IPS DF 19.7 (cell line): ENCODE data around the gene TCEAL1.
"Not testable (repeated sequence)": the region's sequence is repeated elsewhere in the genome, so short reads cannot be mapped to it uniquely, and the experiment has no call there.

Source experiments
- DNase-seq: peaks from one replicate; pipeline ENCODE4 v3.0.0-alpha.2; 2013; ENCODE audit warnings: low read depth, low spot score

TCEAL1 gene

DNA sequence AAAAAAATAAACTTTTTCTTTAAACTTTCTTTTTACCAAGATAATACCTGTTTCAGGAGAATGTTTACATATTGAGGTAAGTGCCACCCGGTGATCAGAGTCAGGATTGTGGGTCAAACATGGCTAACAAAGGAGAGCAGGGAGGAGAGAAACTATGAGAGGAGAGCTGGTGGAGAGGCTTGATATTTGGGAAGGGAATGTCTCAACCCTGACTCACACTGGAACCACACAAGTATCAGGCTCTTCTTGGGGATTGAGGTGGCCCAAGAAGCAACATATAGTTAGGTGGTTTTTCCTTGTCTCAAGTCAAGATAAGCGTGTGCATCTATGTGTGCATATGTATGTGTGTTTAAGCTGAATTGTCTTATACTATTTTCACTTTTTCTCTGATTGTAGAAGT lies 6.7 kb downstream of the TCEAL1 start:
- no peak for DNase-seq

DNA sequence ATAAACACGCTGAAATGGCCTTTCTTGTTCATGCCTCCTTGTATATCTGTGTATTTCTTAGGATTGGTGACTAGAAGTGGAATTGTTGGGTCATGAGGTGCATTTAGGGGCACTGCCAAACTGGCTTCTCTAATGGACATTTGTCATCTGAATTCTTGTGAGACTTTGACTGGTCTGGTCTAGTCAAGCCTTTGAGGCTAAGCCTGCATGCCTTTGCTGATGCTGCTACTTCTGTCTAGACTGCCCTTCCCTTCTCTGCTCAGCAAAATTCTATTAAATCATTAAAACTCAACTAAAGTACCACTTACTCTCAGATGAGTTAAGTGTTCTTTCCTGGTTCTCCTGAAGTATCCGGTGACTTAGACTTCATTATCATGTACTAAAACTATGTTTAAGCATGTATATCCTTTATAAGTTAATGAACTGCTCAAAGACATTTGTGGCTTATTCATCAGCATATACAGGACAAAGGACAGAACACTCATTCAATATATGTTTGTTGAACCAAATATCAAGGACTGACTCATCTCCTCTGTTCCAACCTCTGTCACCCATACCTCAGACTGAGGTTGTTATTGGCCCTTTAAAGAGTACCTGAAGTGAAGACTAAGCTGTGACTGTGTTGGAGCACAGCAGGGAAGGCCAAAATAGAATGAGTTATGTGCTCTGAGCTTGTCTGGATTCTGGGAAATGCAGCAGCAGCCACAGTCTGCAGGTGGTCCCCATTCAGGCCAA lies 9.0 kb downstream of the TCEAL1 start:
- no peak for DNase-seq

DNA sequence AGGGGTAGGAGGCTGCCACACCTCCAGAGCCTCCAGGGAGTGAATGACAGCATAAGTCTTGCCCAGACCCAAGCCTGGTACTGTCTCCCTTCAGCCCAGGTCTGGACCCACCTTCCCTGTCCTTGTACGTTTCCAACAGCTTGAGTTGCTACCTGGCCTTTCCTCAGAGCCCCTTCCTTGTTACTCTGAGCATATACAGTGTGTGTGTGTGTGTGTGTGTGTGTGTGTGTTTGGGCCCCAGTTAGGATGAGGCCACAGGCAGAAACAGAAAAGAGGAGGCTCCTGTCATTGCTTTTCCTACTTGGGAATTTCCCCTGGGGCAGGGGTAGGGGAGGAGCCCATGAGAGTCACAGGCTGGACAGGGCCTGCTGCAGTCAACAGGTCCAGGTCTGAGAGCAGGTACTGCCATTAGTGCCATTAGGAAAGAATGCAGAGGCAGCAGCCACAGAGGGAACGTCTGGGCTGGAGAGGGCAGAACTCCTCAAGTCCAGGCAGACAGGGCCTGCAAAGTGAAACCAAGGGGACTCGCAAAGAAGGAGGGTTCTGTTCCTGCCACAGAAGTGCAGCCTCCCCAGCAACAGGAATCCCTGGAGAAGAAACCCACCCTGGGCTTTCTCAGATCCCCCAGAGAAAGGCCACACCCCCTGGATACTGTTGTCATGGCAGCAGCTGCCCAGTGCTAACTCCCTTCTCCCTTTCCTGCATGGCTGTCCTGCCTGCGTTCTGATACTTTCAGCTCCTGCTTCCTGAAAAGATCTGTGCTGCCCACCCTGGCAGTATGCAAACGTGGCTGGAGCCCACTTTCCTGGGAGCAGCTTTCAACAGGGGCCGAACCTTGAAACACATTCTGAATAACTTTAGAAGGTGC lies 9.9 kb downstream of the TCEAL1 start:
- not testable (repeated sequence) for DNase-seq

DNA sequence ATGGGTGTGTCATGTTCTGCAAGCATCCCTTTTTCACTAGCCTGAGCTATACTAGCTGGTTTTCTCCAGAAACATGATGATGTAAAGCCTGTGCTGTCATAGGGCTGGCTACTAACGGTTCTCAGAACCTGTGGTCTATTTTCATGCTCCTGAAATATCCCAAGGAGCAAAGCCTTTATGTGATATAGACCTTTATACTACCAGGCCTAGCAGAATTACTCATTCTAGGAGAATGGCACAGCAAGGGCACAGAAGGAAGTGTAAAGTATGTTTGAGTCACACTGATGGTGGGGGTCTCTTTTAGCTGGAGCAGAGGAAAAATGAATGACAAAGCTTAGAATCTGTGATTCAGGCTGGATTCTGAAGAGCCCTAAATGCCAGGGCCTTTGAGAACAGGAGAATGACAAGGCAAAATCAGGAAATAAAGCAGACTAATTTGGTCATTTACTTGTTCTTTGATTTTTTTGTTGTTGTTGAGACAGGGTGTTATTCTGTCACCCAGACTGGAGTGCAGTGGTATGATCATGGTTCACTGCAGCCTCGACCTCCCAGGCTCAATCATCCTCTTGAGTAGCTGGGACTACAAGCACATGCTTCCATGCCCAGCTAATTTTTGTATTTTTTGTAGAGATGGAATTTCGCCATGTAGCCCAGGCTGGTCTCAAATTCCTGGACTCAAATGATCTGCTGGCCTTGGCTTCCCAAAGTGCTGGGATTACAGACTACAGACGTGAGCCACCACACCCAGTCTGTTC lies 11.8 kb downstream of the TCEAL1 start:
- DNase-seq, result no peak

DNA sequence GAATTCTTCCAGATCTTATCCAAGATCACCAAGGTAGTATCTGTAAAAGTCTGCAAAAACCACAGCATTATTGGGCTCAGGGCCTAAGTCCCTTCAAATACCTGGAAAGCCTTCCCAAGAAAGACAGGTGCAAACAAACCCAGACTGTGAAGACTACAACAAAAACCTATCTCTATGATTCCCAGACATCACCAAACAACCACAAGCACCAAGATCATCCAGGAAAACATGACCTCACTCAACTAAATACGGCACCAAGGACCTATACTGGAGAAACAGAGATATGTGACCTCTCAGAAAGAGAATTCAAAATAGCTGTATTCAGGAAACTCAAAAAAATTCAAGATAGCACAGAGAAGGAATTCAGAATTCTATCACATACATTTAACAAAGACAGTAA lies 15.3 kb downstream of the TCEAL1 start:
- DNase-seq, result no peak

DNA sequence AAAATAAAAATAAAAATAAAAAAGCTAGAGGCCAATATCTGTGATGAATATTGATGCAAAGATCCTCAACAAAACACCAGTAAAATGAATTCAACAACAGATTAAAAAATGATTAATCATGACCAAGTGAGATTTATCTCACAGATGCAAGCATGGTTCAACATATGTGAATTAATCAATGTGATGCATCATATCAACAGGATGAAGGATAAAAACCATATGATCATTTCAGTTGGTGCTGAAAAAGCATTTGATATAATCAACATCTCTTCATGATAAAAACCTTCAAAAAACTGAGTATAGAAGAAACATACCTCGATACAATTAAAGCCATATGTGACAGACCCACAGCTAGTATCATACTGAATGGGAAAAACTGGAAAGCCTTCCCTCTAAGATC lies 18.9 kb downstream of the TCEAL1 start:
- no peak for DNase-seq

DNA sequence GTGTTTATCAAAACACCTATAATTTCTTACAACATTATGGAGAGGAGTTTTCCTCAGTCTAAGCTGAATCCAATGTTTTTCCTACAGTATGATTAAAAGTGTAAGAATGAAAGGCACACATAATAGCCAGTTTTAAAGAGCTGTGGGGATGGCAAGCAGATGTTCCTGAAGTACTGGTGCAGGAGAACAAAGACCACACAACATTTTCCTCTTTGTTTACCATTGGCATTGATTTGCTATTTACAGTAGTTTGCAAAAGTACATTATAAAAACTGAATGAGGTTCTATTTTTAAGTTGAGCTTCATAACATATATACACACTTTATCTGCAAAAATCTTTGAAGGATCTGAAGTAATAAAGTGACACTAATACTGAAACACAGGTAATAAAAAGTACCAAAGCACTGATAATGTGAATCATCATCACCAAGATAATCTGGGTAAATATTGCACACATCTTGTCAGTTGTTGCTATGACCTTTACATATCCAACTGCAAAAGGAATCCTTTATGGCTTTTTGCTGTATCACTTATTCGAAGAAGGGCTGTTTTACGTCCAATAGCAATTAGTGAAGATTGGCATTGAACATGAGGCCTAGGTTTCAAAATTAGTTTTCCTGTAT lies 22.5 kb downstream of the TCEAL1 start:
- no peak for DNase-seq

DNA sequence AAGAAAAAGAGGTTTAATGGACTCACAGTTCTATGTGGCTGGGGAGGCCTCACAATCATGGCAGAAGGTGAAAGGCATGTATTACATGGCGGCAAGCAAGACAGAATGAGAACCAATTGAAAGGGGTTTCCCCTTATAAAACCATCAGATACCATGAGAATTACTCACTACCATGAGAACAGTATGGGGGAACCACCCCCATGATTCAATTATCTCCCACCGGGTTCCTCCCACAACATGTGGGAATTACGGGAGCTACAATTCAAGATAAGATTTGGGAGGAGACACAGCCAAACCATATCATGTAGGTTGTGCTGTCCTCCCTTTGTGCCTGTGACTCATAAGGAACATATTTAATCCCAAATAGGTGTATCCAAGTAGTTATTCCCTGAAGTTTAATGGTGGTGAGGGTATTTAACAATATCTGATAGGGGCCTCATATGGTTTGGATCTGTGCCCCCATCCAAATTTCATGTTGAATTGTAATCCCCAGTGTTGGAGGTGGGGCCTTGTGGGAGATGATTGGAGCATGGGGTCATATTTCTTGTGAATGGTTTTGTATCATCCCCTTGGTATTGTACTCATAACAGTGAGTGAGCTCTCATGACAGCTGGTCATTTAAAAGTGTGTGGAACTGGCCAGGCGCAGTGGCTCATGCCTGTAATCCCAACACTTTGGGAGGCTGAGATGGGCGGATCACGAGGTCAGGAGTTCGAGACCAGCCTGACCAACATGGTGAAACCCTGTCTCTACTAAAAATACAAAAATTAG lies 26.6 kb downstream of the TCEAL1 start:
- DNase-seq, result not testable (repeated sequence)

DNA sequence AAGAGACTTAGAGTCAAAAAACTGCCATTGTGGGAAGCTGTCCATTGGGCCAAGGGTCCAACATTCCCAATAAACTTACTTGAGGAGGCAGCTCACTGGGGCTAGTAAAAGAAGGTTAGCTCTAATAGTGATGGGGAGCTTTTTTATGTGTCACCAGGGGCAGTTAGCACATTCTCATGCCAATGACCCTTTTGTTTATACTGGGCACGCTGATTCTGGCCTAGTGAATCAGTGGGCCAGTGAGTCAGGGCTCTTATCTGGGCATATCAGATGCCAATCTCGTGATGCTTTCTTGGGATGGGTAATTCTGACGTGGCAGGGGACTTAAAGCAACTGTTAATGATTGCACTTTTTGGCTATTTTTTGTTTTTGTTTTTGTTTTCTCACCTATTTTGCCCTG lies 27.8 kb downstream of the TCEAL1 start:
- no peak for DNase-seq

DNA sequence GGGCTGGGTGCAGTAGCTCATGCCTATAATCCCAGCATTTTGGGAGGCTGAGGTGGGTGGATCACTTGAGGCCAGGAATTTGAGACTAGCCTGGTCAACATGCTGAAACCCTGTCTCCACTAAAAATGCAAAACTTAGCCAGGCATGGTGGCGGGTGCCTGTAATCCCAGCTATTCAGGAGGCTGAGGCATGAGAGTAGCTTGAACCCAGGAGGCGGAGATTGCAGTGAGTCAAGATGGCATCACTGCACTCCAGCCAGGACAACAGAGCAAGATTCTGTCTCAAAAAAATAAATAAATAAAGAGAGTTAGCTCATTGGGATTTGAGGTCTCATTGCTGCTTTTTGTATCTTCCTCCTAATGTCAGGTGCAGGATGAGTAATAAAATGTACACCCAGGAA lies 28.3 kb downstream of the TCEAL1 start:
- DNase-seq, result not testable (repeated sequence)

DNA sequence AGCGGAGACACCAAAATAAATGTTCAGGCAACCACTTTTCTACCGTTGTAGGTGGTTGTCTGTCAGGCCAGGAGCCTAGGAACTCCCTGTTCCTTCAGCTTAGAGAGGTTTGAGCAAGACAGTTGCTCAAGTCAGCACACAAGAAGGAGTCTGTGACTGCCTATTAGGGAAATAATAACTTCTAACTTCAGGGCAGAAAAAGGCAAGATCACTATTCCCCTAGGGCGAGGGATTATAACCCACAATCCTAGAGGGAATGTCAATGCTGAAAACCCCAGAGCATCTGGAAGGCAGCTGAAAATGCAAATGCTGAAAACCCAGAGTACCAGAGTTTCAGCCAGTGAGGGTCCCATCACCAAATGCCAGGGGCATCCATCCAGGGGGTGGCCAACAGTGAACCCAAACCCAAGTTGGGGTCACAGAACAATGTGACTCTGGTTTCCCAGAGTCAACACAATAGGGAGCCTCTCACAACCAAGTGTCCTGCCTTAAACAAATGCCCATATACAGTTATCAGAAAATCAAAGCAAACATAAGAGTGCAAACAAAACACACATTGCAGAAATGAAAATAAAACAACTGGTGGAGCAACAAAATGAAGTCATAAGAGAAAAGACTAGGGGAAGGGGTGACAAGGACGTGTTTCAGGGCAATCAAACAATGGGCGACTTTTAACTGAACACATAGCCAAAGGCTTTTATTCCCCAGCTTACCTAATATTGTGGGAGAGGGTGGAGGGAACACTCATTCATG lies 30.1 kb downstream of the TCEAL1 start:
- no peak for DNase-seq

DNA sequence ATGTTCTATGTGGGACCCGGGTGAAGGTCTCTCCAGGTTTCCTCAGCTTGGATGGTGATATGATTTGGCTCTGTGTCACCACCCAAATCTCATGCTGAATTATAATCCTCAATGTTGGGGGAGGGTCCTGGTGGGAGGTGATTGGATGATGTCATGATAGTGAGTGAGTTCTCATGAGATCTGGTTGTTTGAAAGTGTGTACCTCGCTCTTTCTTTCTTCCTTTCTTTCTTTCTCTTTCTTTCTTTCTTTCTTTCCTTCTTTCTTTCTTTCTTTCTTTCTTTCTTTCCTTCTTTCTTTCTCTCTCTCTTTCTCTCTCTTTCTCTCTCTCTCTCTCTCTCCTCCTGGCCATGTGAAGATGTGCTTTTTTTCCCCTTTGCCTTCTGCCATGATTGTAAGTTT lies 30.7 kb downstream of the TCEAL1 start:
- not testable (repeated sequence) for DNase-seq

DNA sequence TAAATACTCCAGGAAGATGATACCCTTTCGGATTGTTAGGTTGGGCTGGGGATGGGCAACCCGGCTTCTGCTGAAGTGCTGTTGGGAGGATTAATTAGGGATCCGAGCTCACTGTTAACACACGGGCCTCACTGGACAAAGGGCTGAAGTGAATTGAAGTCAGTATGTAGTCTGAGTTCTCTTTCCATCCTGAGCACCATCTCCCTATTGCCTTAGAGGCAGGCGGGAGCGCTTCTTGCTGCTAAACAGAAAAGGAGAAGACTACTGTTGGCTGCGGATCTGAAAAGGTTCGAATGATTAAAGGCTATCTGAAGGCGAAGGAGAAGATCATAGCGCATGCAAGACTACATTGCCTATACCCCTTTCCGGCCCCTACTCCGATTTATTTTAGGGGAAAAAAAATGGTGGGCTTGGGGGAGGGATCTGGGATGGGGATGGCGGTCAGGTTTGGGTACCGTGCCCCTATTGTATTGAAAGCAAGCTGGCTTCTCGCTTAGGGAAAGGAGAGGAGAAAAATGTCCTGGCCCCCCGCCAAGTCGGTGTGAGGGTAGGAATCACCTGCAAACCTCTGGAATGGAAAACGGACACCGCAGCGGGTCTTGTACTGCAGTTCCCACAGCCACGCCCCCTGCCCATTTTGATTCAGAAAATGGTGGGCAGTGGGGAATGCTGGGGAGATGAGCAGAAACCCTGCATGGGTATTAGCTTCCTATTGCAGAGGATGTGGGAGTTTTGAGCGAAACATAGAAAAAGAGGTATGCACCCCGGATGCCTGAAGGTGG lies 35.4 kb downstream of the TCEAL1 start:
- no peak for DNase-seq

DNA sequence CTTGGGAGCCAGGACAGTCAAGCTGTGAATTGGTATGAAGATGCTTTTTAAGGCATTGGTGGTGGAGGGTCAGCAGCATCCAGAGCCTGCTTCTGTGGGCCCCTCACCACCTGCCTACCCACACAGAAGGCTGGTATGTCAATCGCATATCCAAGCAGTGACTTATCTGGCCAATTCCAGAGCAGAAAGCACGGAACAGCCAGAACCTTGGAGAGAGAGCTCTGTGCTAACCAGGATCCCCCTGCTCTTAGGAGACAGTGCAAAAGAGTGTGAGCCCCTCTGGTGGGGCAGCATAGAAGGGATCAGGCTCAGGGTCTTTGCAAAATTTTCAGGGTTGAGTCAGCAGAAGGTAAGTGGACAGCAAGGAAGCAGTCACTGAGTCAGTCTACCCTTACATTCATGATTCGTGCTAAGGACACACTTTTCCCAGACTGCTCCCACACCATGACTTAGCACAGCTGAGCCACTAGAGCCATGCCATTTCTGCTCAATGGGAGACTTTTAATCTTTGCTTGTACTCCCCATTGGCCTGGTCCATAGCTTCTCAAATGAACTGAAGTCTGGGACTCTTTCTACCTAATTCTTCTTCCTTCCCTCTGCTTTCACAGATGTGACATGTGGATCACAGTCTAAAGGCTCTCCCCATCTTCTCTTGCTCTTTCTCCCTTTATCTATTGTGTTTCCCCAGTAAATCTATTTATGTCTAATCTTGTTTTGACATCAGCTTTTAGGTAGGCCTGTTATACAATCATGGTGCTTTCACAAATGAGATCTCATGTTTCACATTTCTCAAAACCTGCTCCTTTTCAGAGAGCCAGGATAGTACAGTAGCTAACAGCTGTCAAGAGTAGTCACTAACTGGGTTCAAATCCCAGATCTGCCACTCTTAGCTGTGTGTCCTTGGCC lies 37.7 kb downstream of the TCEAL1 start:
- DNase-seq, result no peak

DNA sequence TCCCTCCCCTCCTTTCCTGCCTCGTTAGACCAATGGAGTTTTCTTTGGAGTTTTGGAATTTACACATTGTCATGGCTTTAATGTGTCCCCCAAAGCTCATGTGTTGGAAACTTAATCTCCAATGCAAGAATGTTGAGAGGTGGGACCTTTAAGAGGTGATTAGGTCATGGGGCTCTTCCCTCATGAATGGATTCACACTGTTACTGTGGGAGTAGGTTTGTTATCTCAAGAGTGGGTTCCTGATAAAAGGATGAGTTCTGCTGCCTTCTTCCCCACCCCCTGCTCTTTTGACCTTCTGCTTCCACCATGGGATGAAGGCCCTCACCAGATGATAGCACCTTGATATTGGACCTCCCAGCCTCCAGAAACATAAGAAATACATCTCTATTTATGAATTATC lies 41.0 kb downstream of the TCEAL1 start:
- DNase-seq, result no peak

DNA sequence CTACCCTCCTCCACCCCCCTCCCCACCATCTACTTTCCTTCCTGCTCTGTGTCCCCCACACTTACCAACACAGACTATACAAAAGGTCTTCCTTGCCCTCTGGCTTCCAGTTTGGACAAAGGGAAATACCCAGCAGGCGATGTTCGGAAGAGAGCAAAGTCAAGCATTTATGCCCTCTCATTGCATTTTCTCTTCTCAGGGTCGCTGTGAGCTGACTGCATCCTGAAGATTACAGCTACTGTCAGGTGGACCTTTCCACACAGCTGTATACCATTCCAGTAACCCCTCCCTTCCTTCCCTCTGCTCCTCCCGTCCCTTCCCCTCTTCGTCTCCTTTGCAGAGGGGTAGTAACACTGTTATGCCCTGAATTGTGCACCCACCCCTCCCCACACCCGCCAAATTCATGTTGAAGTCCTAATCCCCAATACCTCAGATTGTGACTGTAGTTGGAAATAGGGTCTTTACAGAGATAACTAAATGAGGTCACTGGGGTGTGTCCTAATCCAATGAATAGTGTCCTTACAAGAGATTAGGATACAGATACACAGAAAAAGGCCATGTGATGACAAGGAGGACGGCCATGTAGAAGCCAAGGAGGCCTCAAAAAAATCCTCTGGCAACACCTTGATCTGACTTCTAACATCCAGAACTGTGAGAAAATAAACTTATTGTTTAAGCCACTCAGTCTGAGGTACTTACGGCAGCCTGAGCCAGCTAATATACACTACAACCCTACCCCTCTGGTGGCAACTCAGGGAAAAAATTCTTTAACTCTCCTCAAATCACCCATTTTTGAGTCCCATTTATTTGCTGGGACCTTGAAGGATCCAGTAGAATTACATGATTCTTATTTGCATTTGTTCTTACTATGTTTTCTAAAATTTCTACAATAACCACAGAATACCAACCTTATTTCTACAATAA lies 46.0 kb downstream of the TCEAL1 start:
- DNase-seq, result no peak

DNA sequence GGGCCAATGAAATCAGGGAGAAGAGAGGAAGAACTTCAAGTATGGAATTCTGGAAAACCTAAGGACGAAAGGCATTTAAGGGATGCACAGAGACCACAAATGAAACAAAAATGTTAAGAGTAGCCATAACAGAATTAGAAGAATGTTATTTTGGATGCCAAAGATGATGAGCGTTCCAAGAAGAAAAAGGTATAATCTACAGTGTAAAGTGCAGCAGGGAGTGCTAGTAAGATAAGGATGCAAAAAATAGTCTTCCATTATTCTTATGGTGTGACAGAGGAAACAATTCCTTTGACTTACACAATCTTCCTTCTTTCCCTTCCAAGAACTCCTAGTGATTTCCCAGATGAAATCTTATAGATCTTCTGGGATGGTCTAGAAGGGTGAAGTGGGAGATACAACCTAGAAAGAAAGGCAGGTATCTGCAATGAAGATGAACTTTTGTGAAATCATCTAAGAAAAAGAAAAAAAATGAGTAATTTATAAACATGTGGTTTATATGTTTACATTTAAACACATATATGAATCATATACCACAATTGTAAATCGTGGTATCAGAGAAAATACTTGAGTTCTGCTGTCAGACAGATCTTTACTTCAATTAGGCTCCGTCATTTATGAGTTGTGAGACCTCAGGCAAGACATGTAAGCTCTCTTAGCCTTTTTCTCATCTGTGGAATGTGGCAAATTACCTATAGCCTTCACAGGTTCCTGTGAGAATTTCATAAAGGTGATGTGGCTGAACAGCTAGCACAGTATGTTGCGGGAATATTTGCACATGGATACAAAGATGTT lies 49.6 kb downstream of the TCEAL1 start:
- DNase-seq, result no peak
